Activated CD4-positive, CD25-positive, alpha-beta regulatory T cell treated with anti-CD3 and anti-CD28 coated beads, Interleukin-2, amount 50 U/mL, for 72 hours (primary cell): Measurements from ENCODE around the gene ATXN10.

Experiments
- DNase-seq: peaks from one replicate; pipeline ENCODE4 v3.0.0; 2021

The ATXN10 gene

GRCh38 chr22:45833613-45834012 is 162.0 kb downstream of the ATXN10 start:
- no peak for DNase-seq

- DNase-seq = no peak
Observed at GRCh38 chr22:45834241-45834640, 162.6 kb downstream of the ATXN10 start.

- no peak for DNase-seq
Observed at GRCh38 chr22:45834795-45835194, 163.2 kb downstream of the ATXN10 start.

- no peak for DNase-seq
Observed at GRCh38 chr22:45836418-45837169, 165.0 kb downstream of the ATXN10 start.

GRCh38 chr22:45837508-45837907 is 165.9 kb downstream of the ATXN10 start:
- DNase-seq = no peak

- no peak for DNase-seq
Observed at GRCh38 chr22:45838305-45838887, 166.8 kb downstream of the ATXN10 start.

GRCh38 chr22:45840483-45840882 is 168.8 kb downstream of the ATXN10 start:
- DNase-seq = no peak

DNA sequence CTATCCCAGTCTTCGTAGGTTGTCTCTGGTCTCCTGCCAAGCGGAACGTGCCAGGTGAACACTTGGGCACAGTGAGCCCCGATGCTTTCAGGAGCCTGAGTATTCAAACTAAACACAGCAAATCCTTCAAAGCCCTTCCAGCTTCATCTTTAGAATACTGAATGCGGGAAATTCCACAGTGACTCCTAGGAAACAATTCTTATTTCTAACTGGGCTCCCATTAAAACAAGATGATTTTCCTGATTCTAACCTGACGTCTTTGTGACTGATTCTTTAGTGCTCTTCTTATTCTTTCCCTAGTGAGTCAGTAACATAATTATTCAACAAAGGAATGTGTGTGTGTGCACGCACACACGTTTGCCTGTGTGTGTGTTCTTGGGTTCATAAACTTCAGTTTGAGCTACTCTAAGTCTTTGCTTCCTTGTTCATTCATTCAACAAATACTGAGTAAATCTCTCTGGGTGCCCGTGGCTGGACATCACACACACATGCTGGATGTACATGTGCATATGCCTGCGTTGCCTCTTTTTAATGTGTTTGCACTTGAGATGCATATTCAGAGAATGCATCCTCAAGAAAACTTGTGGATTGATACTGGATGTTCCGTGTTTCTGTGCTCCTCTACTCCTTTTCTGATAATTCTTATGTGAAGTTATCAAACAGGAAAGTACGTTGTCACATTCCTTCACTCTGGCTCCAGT is 170.8 kb downstream of the ATXN10 start:
- DNase-seq = no peak

DNA sequence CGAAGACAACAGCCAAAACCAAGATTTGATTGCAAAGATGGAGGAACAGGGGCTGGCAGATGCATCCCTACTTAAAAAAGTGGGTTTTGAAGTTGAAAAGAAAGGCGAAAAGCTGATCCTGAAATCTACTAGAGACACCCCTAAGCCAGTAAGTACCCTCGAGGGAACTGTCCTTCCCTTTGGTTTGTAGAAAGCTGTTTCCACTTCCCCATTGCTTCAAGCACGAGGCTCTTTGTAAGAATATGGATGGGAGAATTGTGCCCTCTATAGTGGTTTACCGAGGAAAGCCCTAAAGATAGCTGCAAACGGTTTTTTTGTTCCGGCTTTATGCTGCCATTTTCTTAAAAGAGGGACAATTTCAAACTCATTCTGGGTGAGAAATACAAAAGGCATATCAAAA is 171.4 kb downstream of the ATXN10 start:
- DNase-seq = no peak

- DNase-seq = no peak
Observed at GRCh38 chr22:45843986-45844385, 172.4 kb downstream of the ATXN10 start.

- DNase-seq = no peak
Observed at GRCh38 chr22:45845076-45845487, 173.4 kb downstream of the ATXN10 start.

DNA sequence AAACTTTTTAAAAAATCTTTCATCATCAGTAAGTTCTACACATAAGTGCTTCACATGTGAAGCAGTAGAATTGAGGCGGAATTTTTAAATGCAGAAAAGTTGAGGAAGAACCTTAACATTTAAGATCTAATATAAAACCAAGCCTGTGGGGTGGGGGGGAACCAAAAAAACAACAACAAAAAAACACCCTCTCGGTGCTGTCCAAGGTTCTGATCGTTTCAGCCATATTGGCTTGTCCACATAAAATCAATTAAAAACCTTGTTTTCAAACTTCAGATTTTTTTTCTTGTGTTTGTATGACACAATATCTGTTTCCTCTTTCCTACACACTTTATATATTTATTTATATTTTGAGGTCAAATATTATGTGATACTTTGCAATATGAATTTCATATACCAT is 175.3 kb downstream of the ATXN10 start:
- DNase-seq = no peak

DNA sequence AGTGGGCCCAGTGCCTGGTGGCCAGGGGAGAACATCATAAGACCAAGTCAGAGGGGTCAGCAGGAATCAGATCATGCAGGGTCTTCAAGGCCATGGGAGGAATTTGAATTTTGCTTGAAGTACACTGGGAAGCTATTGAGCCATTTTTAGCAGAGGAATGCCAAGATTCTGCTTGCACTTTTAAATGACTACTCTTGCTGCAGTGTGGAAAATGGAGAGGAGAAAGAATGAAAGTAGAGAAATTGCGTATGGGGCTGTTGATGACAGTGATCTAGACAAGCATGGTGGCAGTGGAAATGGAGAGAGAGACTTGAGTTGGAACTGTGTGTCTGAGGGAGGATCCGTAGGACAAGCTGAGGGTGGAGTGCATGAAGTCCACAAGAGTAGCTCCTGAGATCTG is 177.3 kb downstream of the ATXN10 start:
- no peak for DNase-seq

GRCh38 chr22:45852826-45853225 is 181.2 kb downstream of the ATXN10 start:
- no peak for DNase-seq

GRCh38 chr22:45855961-45856360 is 184.3 kb downstream of the ATXN10 start:
- no peak for DNase-seq

DNA sequence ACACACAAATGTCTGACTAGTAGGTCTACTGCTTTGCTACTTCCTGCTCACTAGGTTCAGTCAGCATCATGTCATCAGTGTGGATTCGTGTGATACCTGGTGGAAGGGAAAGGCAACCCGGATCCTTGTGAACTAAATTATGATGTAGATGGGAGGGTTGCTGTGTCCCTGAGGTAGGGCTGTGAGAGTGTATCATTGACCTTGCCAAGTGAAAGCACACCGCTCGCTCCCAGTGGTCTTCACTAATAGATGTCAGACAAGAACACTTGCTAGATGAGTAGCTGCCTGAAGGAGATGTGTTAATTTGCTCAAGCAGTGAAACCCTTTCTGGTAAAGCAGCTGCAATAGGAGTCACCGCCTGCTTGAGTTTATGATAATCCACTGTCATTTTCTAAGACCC is 185.9 kb downstream of the ATXN10 start:
- DNase-seq = no peak

DNA sequence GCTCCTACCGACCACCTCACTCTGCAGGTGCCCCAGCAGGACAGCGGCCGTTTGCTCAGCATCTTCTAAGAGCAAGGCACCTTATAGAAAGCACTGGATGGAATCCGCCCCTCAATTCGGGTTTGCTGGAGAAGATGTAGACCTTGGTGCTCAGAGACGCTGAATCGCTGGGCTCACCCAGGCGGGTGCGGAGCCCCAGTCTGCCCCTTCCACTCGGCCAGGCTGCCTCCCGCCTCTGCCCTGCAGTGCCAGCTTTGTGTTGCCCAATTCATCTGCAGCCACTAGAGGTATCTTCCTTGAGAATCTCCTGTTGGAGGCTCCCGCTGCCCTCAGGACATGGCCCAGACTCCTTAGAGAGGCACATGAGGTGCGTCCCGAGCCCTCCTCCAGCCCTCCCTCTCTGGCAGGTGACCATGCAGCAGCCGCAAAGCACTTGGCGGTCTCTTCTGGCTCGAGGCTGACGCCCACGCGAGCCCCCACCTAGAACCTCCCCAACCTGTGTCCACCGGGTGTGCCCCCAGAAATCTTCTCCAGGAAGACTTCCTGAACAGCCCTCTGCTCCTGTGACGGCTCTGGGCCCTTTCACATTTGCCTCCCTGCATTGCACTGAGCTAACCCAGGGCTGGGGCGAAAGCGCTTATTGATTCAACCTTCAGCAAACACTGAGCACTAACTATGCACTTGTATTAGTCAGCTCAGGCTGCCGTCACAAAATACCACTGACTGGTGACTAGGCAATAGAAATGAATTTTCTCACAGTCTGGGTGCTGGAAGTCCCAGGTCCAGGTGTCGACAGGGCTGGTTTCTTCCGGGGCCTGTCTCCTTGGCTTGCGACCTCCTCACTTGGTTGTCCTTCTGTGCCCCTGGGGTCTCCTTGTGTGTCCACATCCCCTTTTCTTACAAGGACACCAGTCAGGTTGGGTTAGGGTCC is 187.9 kb downstream of the ATXN10 start:
- DNase-seq = no peak

DNA sequence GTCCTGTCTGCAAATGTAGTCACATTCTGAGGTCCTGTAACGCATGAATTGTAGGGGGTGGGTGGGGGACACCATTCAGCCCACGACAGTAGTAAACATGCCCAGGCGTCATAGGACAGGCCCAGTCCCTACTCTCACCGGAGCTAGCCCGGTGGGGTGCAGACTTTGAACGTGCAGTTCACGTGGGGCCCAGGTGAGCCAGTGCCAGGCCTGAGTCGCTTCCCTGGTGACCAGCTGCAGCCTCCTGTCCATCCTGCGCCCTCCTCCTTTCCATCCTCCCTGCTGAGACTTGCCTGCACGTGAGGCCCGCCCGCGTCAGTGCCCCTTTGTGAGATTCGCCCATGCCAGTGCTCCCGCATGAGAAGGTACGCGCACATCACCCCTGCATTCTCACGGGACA is 188.6 kb downstream of the ATXN10 start:
- DNase-seq = no peak

GRCh38 chr22:45861259-45861658 is 189.6 kb downstream of the ATXN10 start:
- DNase-seq = no peak

DNA sequence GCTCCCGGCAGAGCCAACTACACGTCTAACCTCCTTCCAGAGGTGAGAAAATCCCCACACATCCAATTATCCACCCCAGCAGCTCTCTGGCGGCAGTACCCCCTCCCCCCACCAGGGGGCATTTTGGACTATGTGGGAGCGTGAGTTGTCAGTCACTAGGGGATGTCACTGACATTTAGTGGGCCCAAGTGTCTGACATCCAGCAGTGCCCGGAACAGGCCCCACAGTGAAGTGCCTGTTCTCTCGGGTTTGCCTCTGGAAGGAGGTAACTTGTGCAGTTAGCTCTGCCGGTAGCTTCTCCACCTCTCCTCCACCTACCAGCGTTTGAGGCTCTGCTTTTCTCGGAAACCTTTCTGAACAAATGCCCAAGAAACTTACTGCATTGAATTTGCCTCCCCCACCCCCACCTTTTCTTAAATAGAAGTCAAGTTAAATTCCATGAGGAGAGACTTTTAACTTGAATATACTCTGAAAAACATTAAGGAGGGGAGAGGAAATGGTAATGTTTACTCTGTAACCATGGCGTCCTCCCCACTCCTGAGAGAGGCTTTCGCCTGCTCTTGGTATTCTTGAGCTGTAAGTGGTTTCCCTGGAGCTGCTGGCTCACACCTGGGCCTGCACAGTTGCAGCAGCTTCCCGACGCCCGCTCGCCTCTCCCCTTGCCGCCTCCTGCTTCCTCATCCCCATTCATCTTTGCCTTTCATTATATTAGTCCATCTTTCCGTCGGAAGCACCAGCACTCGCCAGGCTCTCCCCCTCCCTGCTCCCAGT is 192.5 kb downstream of the ATXN10 start:
- DNase-seq = peak; percentile 82

GRCh38 chr22:45864959-45865476 is 193.4 kb downstream of the ATXN10 start:
- DNase-seq = no peak

- DNase-seq = no peak
Observed at GRCh38 chr22:45865561-45866125, 194.0 kb downstream of the ATXN10 start.
